Endothelial cell of umbilical vein (primary cell): ENCODE data around the gene MBD2. TPM values are rescaled to one million over a fixed set of nuclear protein-coding genes. Genes with fewer than 3 reads are reported as not detected.

ENCODE experiments used
- BruUV-seq: library from RNA; stranded (reverse); fragments of 400-500 nt; replicated peaks from 2 replicates; lab custom pipeline; 2021; lab: Mats Ljungman, UMichigan
- CTCF ChIA-PET: fragments of 300-600, 350-600 bp; sonication (Branson Sonifier 250); formaldehyde crosslinking; loops from one replicate; lab custom pipeline; 2021; ENCODE audit warnings: antibody characterized with exemption, inconsistent platforms; lab: Charles Lee
- POLR2A ChIA-PET: fragments of 300-600, 350-600 bp; sonication (Branson Sonifier 250); formaldehyde crosslinking; loops from one replicate; lab custom pipeline; 2021; ENCODE audit warnings: antibody characterized with exemption, inconsistent platforms; lab: Charles Lee
- DNase-seq: peaks from one replicate; pipeline ENCODE4 v3.0.0-alpha.2; 2011; ENCODE audit warnings: low read depth, low spot score
- FAIRE-seq: peaks from 2 replicates; lab custom pipeline; 2011; peaks lifted over from hg19 to GRCh38; lab: Jason Lieb, UNC
- H2AFZ ChIP-seq: 2 replicates; pipeline ENCODE4 v1.6.0; 2012; ENCODE audit warnings: low read depth, low read length, control low read depth, inconsistent platforms
- H3K27ac ChIP-seq: 2 replicates; pipeline ENCODE4 v1.5.1; 2011; ENCODE audit warnings: low read depth, mild to moderate bottlenecking, control low read depth, low read length, moderate library complexity; ENCODE audit not compliant: insufficient read depth
- H3K27me3 ChIP-seq, 2 experiments: 2 replicates each; pipeline versions ENCODE4 v1.6.0 to v1.6.1; 2011; ENCODE audit warnings: low read length in 2 of 2, mixed read lengths in 1 of 2; ENCODE audit not compliant: control insufficient read depth in 2 of 2, insufficient read depth in 2 of 2
- H3K36me3 ChIP-seq, 2 experiments: 2 replicates in 1 of 2; 3 replicates in 1 of 2; pipeline ENCODE4 v1.5.1; 2011; ENCODE audit warnings: low read length in 2 of 2, mild to moderate bottlenecking in 1 of 2, moderate library complexity in 1 of 2; ENCODE audit not compliant: control insufficient read depth in 2 of 2, insufficient read depth in 2 of 2; ENCODE audit errors: extremely low read depth in 1 of 2
- H3K4me1 ChIP-seq: 3 replicates; pipeline ENCODE4 v1.5.1; 2011; ENCODE audit warnings: mild to moderate bottlenecking, low read length; ENCODE audit not compliant: control insufficient read depth, insufficient read depth; ENCODE audit errors: extremely low read depth
- H3K4me2 ChIP-seq: 2 replicates; pipeline ENCODE4 v1.6.1; 2011; ENCODE audit warnings: low read length, control low read depth, mixed read lengths; ENCODE audit not compliant: insufficient read depth
- H3K4me3 ChIP-seq, 3 experiments: fragments of 200-600 bp in 1 of 3; sonication (generic), shearing (Covaris generic) in 1 of 3; replicated peaks in 1 of 3; 2 replicates each; pipeline ENCODE4 v1.5.1; 2011 to 2016; ENCODE audit warnings: control low read depth in 3 of 3, low read length in 3 of 3, mild to moderate bottlenecking in 2 of 3, inconsistent platforms in 1 of 3, low read depth in 1 of 3, moderate library complexity in 1 of 3; ENCODE audit not compliant: insufficient read depth in 1 of 3
- H3K79me2 ChIP-seq: 2 replicates; pipeline ENCODE4 v1.6.0; 2012; ENCODE audit warnings: low read length, inconsistent platforms; ENCODE audit not compliant: control insufficient read depth, insufficient read depth
- H3K9ac ChIP-seq: replicated peaks from 2 replicates; pipeline ENCODE3; 2011; ENCODE audit warnings: low read length, control low read depth; ENCODE audit not compliant: insufficient read depth; ENCODE audit errors: extremely low read depth
- H3K9me1 ChIP-seq: replicated peaks from 3 replicates; pipeline ENCODE4 v1.6.0; 2011; ENCODE audit warnings: mild to moderate bottlenecking, low read length; ENCODE audit not compliant: control insufficient read depth, insufficient read depth; ENCODE audit errors: extremely low read depth
- H3K9me3 ChIP-seq: replicated peaks from 2 replicates; pipeline ENCODE4 v1.5.1; 2012; ENCODE audit warnings: low read length, inconsistent platforms; ENCODE audit not compliant: control insufficient read depth, insufficient read depth
- H4K20me1 ChIP-seq: replicated peaks from 2 replicates; pipeline ENCODE3; 2011; ENCODE audit warnings: mild to moderate bottlenecking, low read length; ENCODE audit not compliant: control insufficient read depth, insufficient read depth; ENCODE audit errors: extremely low read depth
- CTCF ChIP-seq, 2 donors: IDR thresholded peaks; 1 replicate in 1 of 2; 2 replicates in 1 of 2; pipeline ENCODE4 v1.5.1; 2011; ENCODE audit warnings: low read length in 2 of 2, mild to moderate bottlenecking in 2 of 2, moderate library complexity in 2 of 2, control low read depth in 1 of 2, inconsistent platforms in 1 of 2, low read depth in 1 of 2; ENCODE audit not compliant: insufficient read depth in 1 of 2; ENCODE audit errors: extremely low read depth in 1 of 2
- EZH2 ChIP-seq: IDR thresholded peaks from 2 replicates; pipeline ENCODE4 v1.6.1; 2012; ENCODE audit warnings: borderline replicate concordance, low read depth, mild to moderate bottlenecking, moderate library complexity, low read length, inconsistent platforms; ENCODE audit not compliant: severe bottlenecking
- FOS ChIP-seq: IDR thresholded peaks from 2 replicates; pipeline ENCODE4 v1.6.1; 2011; ENCODE audit warnings: mild to moderate bottlenecking, low read length, moderate library complexity, borderline replicate concordance; ENCODE audit not compliant: insufficient read depth
- GATA2 ChIP-seq: IDR thresholded peaks from 2 replicates; pipeline ENCODE4 v1.7.0; 2011; ENCODE audit warnings: low read depth, mild to moderate bottlenecking, moderate library complexity, mixed read lengths, low read length; ENCODE audit not compliant: insufficient read length, insufficient read depth
- JUN ChIP-seq: IDR thresholded peaks from 2 replicates; pipeline ENCODE4 v1.6.1; 2011; ENCODE audit warnings: borderline replicate concordance, low read depth; ENCODE audit not compliant: insufficient read length, insufficient read depth
- MAX ChIP-seq: IDR thresholded peaks from 2 replicates; pipeline ENCODE4 v1.6.1; 2011; ENCODE audit not compliant: insufficient read depth, insufficient read length
- MYC ChIP-seq: IDR thresholded peaks from one replicate; pipeline ENCODE4 v1.6.1; 2011; ENCODE audit warnings: mild to moderate bottlenecking, low read depth, low read length
- POLR2A ChIP-seq: IDR thresholded peaks from 2 replicates; pipeline ENCODE4 v1.6.1; 2012; ENCODE audit warnings: low read depth, mild to moderate bottlenecking, control low read depth, low read length
- POLR2AphosphoS5 ChIP-seq: IDR thresholded peaks from 2 replicates; pipeline ENCODE4 v1.6.1; 2012; ENCODE audit warnings: low read depth, mild to moderate bottlenecking, control low read depth, low read length, moderate library complexity; ENCODE audit not compliant: insufficient read depth
- dilution Hi-C: fragments of 300-500 bp; cut with MboI; formaldehyde crosslinking; loops from one replicate; pipeline ENCODE4 v1.15.0; 2019; ENCODE audit warnings: low sequenced_read_pairs; ENCODE audit not compliant: extremely low pct_ligation_motif_present
- intact Hi-C: fragments of 100-400 bp; cut with micrococcal nuclease; formaldehyde crosslinking; loops from one replicate; pipeline ENCODE4 v1.10.0; 2022
- polyA plus RNA-seq, 4 experiments: library from polyadenylated mRNA; depleted of rRNA in 3 of 4; stranded (reverse) in 3 of 4; unstranded in 1 of 4; fragments of >200 nt; gene quantifications; 2 replicates each; pipeline versions ENCODE4 v1.2.1 to v1.2.3, GENCODE V29; 2011 to 2012; ENCODE audit warnings: missing spikeins in 1 of 4
- total RNA-seq: library from RNA; stranded (reverse); gene quantifications from 2 replicates; pipeline ENCODE4 v1.2.3, GENCODE V29; 2021

The MBD2 gene
- total and polyA plus RNA-seq, 2 donors (not counting 3 experiments of a cell fraction or from before 2014, with no cell fraction given), result 86.8 to 110 TPM

GRCh38 chr18:54192900-54193299, 31.6 kb downstream of the MBD2 start:
- no peaks in the 10 kb centered on the region for H3K9me3 ChIP-seq
- dilution Hi-C loops (no loop called here), intact Hi-C loops (no loop called here)
- POLR2A ChIA-PET, result no interaction called here
- BruUV-seq, result no TSS peak
- H4K20me1 ChIP-seq, result no peaks in the 10 kb centered on the region
- H3K4me2 ChIP-seq, result no peak overlapping the region
- no peaks in the 10 kb centered on the region for H3K27me3 ChIP-seq
- H3K9ac ChIP-seq, result no peak overlapping the region
- TF ChIP-seq GATA2 (no peak), MYC (no peak), POLR2A (no peak), MAX (no peak), EZH2 (no peak), CTCF (IDR thresholded peaks at IDR 0.05; ENCODE audit: extremely low read depth in 1 of 2, insufficient read depth in 1 of 2, low read depth in 1 of 2, low read length in 2 of 2) (no peak)
- no peak for FAIRE-seq
- no peaks in the 10 kb centered on the region for H3K4me1 ChIP-seq
- peaks cover 66% of the 10 kb centered on the region for H3K79me2 ChIP-seq
- H3K27ac ChIP-seq, result no peak overlapping the region
- CTCF ChIA-PET, result no interaction called here
- DNase-seq, result no peak
- H3K4me3 ChIP-seq, result no peak overlapping the region
- H3K9me1 ChIP-seq, result peaks cover 3% of the 10 kb centered on the region
- peaks cover 2% of the 10 kb centered on the region in 2 experiments for H3K36me3 ChIP-seq
- no peak overlapping the region for H2AFZ ChIP-seq

GRCh38 chr18:54192415-54192814, 32.1 kb downstream of the MBD2 start:
- Histone ChIP-seq H3K36me3 (peaks cover 6% of the 10 kb centered on the region in 2 experiments), H3K4me3 (no peak overlapping the region), H3K79me2 (peaks cover 64% of the 10 kb centered on the region), H3K27ac (no peak overlapping the region), H2AFZ (no peak overlapping the region), H4K20me1 (no peaks in the 10 kb centered on the region), H3K9ac (no peak overlapping the region), H3K4me2 (no peak overlapping the region), H3K9me3 (no peaks in the 10 kb centered on the region), H3K4me1 (no peaks in the 10 kb centered on the region), H3K9me1 (no peaks in the 10 kb centered on the region), H3K27me3 (no peaks in the 10 kb centered on the region)
- dilution Hi-C loops (no loop called here), intact Hi-C loops (no loop called here)
- TF ChIP-seq FOS (no peak), POLR2A (no peak), CTCF (IDR thresholded peaks at IDR 0.05; ENCODE audit: extremely low read depth in 1 of 2, insufficient read depth in 1 of 2, low read depth in 1 of 2, low read length in 2 of 2) (no peak), MYC (no peak), GATA2 (no peak), EZH2 (no peak), JUN (no peak), POLR2AphosphoS5 (no peak), MAX (no peak)
- CTCF ChIA-PET, result no interaction called here
- POLR2A ChIA-PET, result no interaction called here
- FAIRE-seq (no peak), DNase-seq (no peak)
- no TSS peak for BruUV-seq
